OCI-LY7 (cell line): ENCODE data around the gene FAM180B. TPM values are rescaled to one million over a fixed set of nuclear protein-coding genes. Genes with fewer than 3 reads are reported as not detected.

Experiments used
- BruUV-seq: library from RNA; stranded (reverse); fragments of 400-500 nt; replicated peaks from 2 replicates; lab custom pipeline; 2021; lab: Mats Ljungman, UMichigan
- CTCF ChIA-PET: fragments of 300-600 bp; sonication (Branson Sonifier 250); formaldehyde crosslinking; loops from one replicate; lab custom pipeline; 2022; ENCODE audit warnings: antibody characterized with exemption; ENCODE audit not compliant: unreplicated experiment; lab: Charles Lee
- POLR2A ChIA-PET: fragments of 300-600 bp; sonication (Branson Sonifier 250); formaldehyde crosslinking; loops from one replicate; lab custom pipeline; 2022; ENCODE audit warnings: antibody characterized with exemption; lab: Charles Lee
- DNase-seq: peaks from one replicate; pipeline ENCODE4 v3.0.0-alpha.2; 2015; ENCODE audit warnings: low spot score
- H2AFZ ChIP-seq: fragments of 200-600 bp; sonication (generic), shearing (Covaris generic); 2 replicates; pipeline ENCODE4 v1.6.1; 2014; ENCODE audit warnings: mild to moderate bottlenecking, antibody characterized with exemption, low read length, moderate library complexity
- H3K27ac ChIP-seq: fragments of 200-600 bp; sonication (generic); 2 replicates; pipeline ENCODE4 v1.5.1; 2014; ENCODE audit warnings: mixed run types, low read depth, mild to moderate bottlenecking, moderate library complexity, low read length, inconsistent platforms; ENCODE audit not compliant: poor library complexity, severe bottlenecking
- H3K36me3 ChIP-seq: fragments of 200-600 bp; sonication (generic); 2 replicates; pipeline ENCODE4 v1.6.1; 2014; ENCODE audit warnings: mild to moderate bottlenecking, antibody characterized with exemption, low read length, moderate library complexity, mixed read lengths; ENCODE audit not compliant: insufficient read depth
- H3K4me1 ChIP-seq: fragments of 200-600 bp; sonication (generic); 2 replicates; pipeline ENCODE4 v1.5.1; 2014; ENCODE audit warnings: mild to moderate bottlenecking, low read length; ENCODE audit not compliant: insufficient read depth, poor library complexity, severe bottlenecking
- H3K4me2 ChIP-seq: fragments of 200-600 bp; sonication (generic); 2 replicates; pipeline ENCODE4 v1.6.1; 2014; ENCODE audit warnings: mild to moderate bottlenecking, low read length
- H3K4me3 ChIP-seq: fragments of 200-600 bp; sonication (generic); 2 replicates; pipeline ENCODE4 v1.5.1; 2014; ENCODE audit warnings: mild to moderate bottlenecking, low read depth, low read length; ENCODE audit not compliant: poor library complexity, severe bottlenecking
- H3K79me2 ChIP-seq: fragments of 200-600 bp; sonication (generic); 2 replicates; pipeline ENCODE4 v1.6.1; 2016; ENCODE audit warnings: low read depth, mild to moderate bottlenecking, low read length, moderate library complexity, mixed read lengths; ENCODE audit not compliant: insufficient read depth
- H3K9me2 ChIP-seq: fragments of 200-600 bp; sonication (generic); 2 replicates; pipeline ENCODE4 v1.6.1; 2016; ENCODE audit warnings: mild to moderate bottlenecking, low read length, mixed read lengths; ENCODE audit not compliant: insufficient read depth
- H3K9me3 ChIP-seq: fragments of 200-600 bp; sonication (generic); 2 replicates; pipeline ENCODE4 v1.6.1; 2014; ENCODE audit warnings: mild to moderate bottlenecking, mixed run types, low read length, mixed read lengths
- H4K20me1 ChIP-seq: fragments of 200-600 bp; sonication (generic); 2 replicates; pipeline ENCODE4 v1.6.1; 2014; ENCODE audit warnings: mild to moderate bottlenecking, antibody characterized with exemption, low read length, moderate library complexity, mixed read lengths; ENCODE audit not compliant: insufficient read depth
- CTCF ChIP-seq: fragments of 200-600 bp; sonication (generic); conservative IDR thresholded peaks from 2 replicates; pipeline ENCODE4 v1.5.1; 2014; ENCODE audit warnings: mild to moderate bottlenecking, antibody characterized with exemption, low read length, moderate library complexity, mixed read lengths
- EZH2phosphoT487 ChIP-seq: fragments of 200-600 bp; sonication (generic); IDR thresholded peaks from 2 replicates; pipeline ENCODE4 v1.6.1; 2018; ENCODE audit warnings: low read depth, borderline replicate concordance, mild to moderate bottlenecking, mixed run types, antibody characterized with exemption, low read length, moderate library complexity, mixed read lengths
- intact Hi-C: fragments of 100-400 bp; cut with micrococcal nuclease; formaldehyde crosslinking; loops from one replicate; pipeline ENCODE4 v1.10.0; 2022; ENCODE audit not compliant: unreplicated experiment
- total RNA-seq, 2 experiments: library from RNA; depleted of rRNA in 1 of 2; stranded (reverse); fragments of >200 nt in 1 of 2; shearing (Covaris generic) in 1 of 2; gene quantifications; 2 replicates each; pipeline ENCODE4 v1.2.3, GENCODE V29; 2014 to 2022

The FAM180B gene
- total RNA-seq, 2 experiments from 2014 or later, result 0.22 to 0.23 TPM

- H3K4me3 ChIP-seq, result peak overlapping the region; percentile 75
- intact Hi-C loops, result no loop called here
- H3K9me3 ChIP-seq, result no peaks in the 10 kb centered on the region
- BruUV-seq, result no TSS peak
- H2AFZ ChIP-seq, result peak overlapping the region; percentile 97
- peaks cover 7% of the 10 kb centered on the region for H3K4me1 ChIP-seq
- H4K20me1 ChIP-seq, result no peaks in the 10 kb centered on the region
- peak overlapping the region; percentile 23 for H3K27ac ChIP-seq
- peaks cover 25% of the 10 kb centered on the region for H3K36me3 ChIP-seq
- CTCF ChIA-PET, result interaction anchor here (0.7 kb wide), 1 partner anchor 12 kb away, joined by 7 read pairs; the partner anchor contains the start of genes KBTBD4 and NDUFS3
- POLR2A ChIA-PET, result interaction anchor here (0.6 to 1.5 kb wide), 10 partner anchors 12 to 1560 kb away, joined by 3 to 11 read pairs (median 4); partner anchors contain the start of genes CELF1, KBTBD4 and NDUFS3
- H3K4me2 ChIP-seq, result peak overlapping the region; percentile 69
- no peaks in the 10 kb centered on the region for H3K9me2 ChIP-seq
- TF ChIP-seq EZH2phosphoT487 (no peak), CTCF (no peak)
- no peak for DNase-seq
- H3K79me2 ChIP-seq, result peaks cover 6% of the 10 kb centered on the region; the same call in 1 of the 2 replicates
Measured at GRCh38 chr11:47566149-47566698, 20.3 kb upstream of the FAM180B start.

- POLR2A ChIA-PET, result interaction anchor here (0.6 to 2.3 kb wide), 5 partner anchors 9 to 43 kb away, joined by 3 to 8 read pairs (median 3); partner anchors contain the start of genes KBTBD4 and NDUFS3
- DNase-seq, result no peak
- peaks cover 57% of the 10 kb centered on the region for H3K36me3 ChIP-seq
- no peak for TF ChIP-seq CTCF
- no peak for TF ChIP-seq EZH2phosphoT487
- no peak overlapping the region for H3K4me2 ChIP-seq
- no peak overlapping the region for H3K27ac ChIP-seq
- H3K4me1 ChIP-seq, result peaks cover 7% of the 10 kb centered on the region
- H3K9me2 ChIP-seq, result no peaks in the 10 kb centered on the region
- H3K4me3 ChIP-seq, result no peak overlapping the region
- CTCF ChIA-PET, result no interaction called here
- intact Hi-C loops, result loop anchor here (10.0 kb wide), 1 partner anchor 145 kb away; the partner anchor contains the start of gene AGBL2
- no peak overlapping the region for H2AFZ ChIP-seq
- H4K20me1 ChIP-seq, result no peaks in the 10 kb centered on the region
- no peaks in the 10 kb centered on the region for H3K9me3 ChIP-seq
- peaks cover 6% of the 10 kb centered on the region; the same call in 1 of the 2 replicates for H3K79me2 ChIP-seq
- BruUV-seq, result no TSS peak
Measured at GRCh38 chr11:47569646-47570045, 16.8 kb upstream of the FAM180B start.
